ACC112 (cell line): ENCODE results near the gene ACP1.

ENCODE experiments used
- H2AFZ ChIP-seq: fragments of 200-600 bp; sonication (generic); one replicate; pipeline ENCODE4 v1.6.0; 2017; ENCODE audit warnings: antibody characterized with exemption, low read length; ENCODE audit not compliant: unreplicated experiment
- H3K27ac ChIP-seq: fragments of 200-600 bp; sonication (generic); 2 replicates; pipeline ENCODE4 v1.5.1; 2014; ENCODE audit warnings: low read depth, mild to moderate bottlenecking, antibody characterized with exemption, low read length, moderate library complexity
- H3K27me3 ChIP-seq: fragments of 200-600 bp; sonication (generic); 2 replicates; pipeline ENCODE4 v1.6.1; 2014; ENCODE audit warnings: mild to moderate bottlenecking, antibody characterized with exemption, low read length, moderate library complexity, mixed read lengths; ENCODE audit not compliant: insufficient read depth
- H3K36me3 ChIP-seq: fragments of 200-600 bp; sonication (generic); 2 replicates; pipeline ENCODE4 v1.6.1; 2016; ENCODE audit warnings: mild to moderate bottlenecking, antibody characterized with exemption, low read length, moderate library complexity, mixed read lengths; ENCODE audit not compliant: insufficient read depth
- H3K4me1 ChIP-seq: fragments of 200-600 bp; sonication (generic); one replicate; pipeline ENCODE4 v1.6.1; 2016; ENCODE audit warnings: low read length, mixed read lengths; ENCODE audit not compliant: insufficient read depth, unreplicated experiment, control insufficient read depth
- H3K4me3 ChIP-seq: fragments of 200-600 bp; sonication (generic); 2 replicates; pipeline ENCODE4 v1.5.1; 2014; ENCODE audit warnings: mild to moderate bottlenecking, low read depth, low read length
- H3K79me2 ChIP-seq: fragments of 200-600 bp; sonication (generic); one replicate; pipeline ENCODE4 v1.6.0; 2016; ENCODE audit warnings: low read length; ENCODE audit not compliant: control insufficient read depth, unreplicated experiment, insufficient read depth

ACP1 gene

GRCh38 chr2:323035-323434 is 58.3 kb downstream of the ACP1 start:
- no peaks in the 10 kb centered on the region for H3K36me3 ChIP-seq

More at GRCh38 chr2:323035-323434, 58.3 kb downstream of the ACP1 start:
- H3K79me2 ChIP-seq, result no peaks in the 10 kb centered on the region
- H2AFZ ChIP-seq, result no peak overlapping the region
- no peaks in the 10 kb centered on the region for H3K27me3 ChIP-seq
- H3K4me1 ChIP-seq, result peaks cover 6% of the 10 kb centered on the region
- no peak overlapping the region for H3K27ac ChIP-seq
- no peak overlapping the region for H3K4me3 ChIP-seq
